ENCODE measurements around the gene MYBPH.

- TF ChIP-seq CTCF (IDR thresholded peaks at IDR 0.05) (no peak), POLR2A (IDR thresholded peaks at IDR 0.05) (no peak)
Observed at GRCh38 chr1:203136409-203137042, 39.1 kb downstream of the MYBPH start.

Measured in right lobe of liver (tissue), 4 donors.